GM23248 (cell line): ENCODE data around the gene CTNNA2.

Experiments used
- EZH2 ChIP-seq: fragments of 200-600 bp; sonication (generic); IDR thresholded peaks from 2 replicates; pipeline ENCODE4 v1.6.1; 2018; ENCODE audit warnings: antibody characterized with exemption, mild to moderate bottlenecking; ENCODE audit not compliant: insufficient read depth, poor library complexity, severe bottlenecking
- EZH2phosphoT487 ChIP-seq: fragments of 200-600 bp; sonication (generic); IDR thresholded peaks from 2 replicates; pipeline ENCODE4 v1.6.1; 2018; ENCODE audit warnings: antibody characterized with exemption, moderate library complexity, mild to moderate bottlenecking, low read depth; ENCODE audit not compliant: insufficient read depth

DNA sequence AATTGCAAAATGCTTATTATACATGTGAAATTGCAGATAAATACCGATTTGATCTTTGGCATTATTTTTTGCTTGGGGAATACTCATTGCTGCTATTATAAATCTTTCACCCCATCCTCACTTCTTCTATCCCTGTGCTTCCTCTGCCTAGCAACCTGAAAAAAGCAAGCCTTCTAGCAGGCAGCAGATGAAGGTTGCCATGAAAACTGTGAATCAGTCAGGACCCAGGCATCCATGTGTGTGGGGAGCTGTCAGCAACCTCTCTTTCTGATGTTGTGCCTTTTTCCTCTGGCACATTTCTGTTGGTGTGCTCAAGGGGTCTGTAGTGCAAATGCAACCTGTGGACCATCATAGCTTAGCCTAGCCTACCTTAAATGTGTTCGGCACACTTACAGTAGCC, 427.5 kb downstream of the CTNNA2 start:
- TF ChIP-seq EZH2 = no peak
- no peak for TF ChIP-seq EZH2phosphoT487
